ENCODE data around the gene ZFYVE28. TPM values are rescaled to one million over a fixed set of nuclear protein-coding genes. Genes with fewer than 3 reads are reported as not detected.
A peak's percentile ranks its signal among the peaks of the same experiment; 100 is the strongest.

Gene ZFYVE28
- total RNA-seq, 4 donors from 2014 or later = 44.8 to 110 (median 69.6) TPM

DNA sequence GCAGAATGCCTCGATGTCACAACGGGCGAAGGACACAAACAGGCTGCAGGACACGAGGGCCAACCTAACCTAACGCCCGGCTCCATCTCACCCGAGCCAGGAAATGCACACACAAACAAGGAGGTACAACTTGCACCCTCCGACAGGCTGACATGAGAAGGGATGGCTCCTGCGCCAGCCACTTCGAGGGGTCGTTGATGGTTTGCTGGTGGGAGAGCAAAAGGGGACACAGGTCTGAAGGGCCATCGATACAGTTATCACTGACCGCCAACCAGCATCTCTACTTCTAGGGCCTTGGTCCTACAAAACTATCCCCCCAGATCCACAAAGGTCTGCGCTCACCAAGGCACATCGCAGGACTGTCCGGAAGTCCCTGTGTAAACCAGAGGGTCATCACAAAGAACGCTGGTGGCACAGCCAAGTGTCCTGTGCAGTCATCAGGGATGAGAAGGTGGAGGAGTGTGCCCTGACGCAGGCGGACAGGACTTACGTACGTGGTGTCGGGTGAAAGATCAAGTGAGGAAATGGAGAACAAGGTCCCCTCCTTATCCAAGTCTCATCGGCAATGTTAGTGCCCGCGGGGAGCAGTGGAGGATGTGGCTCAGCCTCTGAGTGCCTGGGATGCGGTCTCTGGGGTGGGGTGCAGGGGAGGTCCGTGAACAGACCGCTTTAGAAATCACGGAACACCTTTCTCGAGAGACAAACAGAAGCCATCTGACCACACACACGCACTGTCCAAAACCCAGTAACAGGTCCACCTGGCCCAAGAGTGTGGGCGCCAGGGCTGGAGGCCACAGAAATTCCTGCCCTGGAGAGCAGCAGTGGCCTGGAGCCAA lies 163.6 kb downstream of the ZFYVE28 start:
- Histone ChIP-seq H3K36me3 (peaks cover 0 to 15% (median 4%) of the 10 kb centered on the region in 4 donors), H3K27me3 (no peaks in the 10 kb centered on the region), H3K4me3 (no peak overlapping the region), H3K27ac (peak overlapping the region; percentile 69 to 97 (median 83)), H3K4me1 (peaks cover 21 to 49% (median 46%) of the 10 kb centered on the region in 4 donors), H3K9me3 (no peaks in the 10 kb centered on the region)
- no peak for DNase-seq
- intact Hi-C loops (cut with DNase I; ENCODE audit: low total_unique reads) (no loop called here), in situ Hi-C loops (cut with MboI; ENCODE audit: low pct_ligation_motif_present in 1 of 4, low pct_unique_long_range_greater_than_20kb in 1 of 4, low sequenced_read_pairs in 3 of 4) (no loop called here)
- TF ChIP-seq EP300 (IDR thresholded peaks at IDR 0.05; ENCODE audit: low read depth) = no peak
- TF ChIP-seq, protein P1, sequence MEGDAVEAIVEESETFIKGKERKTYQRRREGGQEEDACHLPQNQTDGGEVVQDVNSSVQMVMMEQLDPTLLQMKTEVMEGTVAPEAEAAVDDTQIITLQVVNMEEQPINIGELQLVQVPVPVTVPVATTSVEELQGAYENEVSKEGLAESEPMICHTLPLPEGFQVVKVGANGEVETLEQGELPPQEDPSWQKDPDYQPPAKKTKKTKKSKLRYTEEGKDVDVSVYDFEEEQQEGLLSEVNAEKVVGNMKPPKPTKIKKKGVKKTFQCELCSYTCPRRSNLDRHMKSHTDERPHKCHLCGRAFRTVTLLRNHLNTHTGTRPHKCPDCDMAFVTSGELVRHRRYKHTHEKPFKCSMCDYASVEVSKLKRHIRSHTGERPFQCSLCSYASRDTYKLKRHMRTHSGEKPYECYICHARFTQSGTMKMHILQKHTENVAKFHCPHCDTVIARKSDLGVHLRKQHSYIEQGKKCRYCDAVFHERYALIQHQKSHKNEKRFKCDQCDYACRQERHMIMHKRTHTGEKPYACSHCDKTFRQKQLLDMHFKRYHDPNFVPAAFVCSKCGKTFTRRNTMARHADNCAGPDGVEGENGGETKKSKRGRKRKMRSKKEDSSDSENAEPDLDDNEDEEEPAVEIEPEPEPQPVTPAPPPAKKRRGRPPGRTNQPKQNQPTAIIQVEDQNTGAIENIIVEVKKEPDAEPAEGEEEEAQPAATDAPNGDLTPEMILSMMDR (IDR thresholded peaks at IDR 0.05) = no peak
- TF ChIP-seq POLR2A (IDR thresholded peaks at IDR 0.05) = no peak
- no peak for TF ChIP-seq POLR2AphosphoS5 (IDR thresholded peaks at IDR 0.05)
- 88 to 90% methylated on average over 15 to 32 of the region's 32 CpGs for WGBS, 2 donors (ENCODE audit: low coverage in 1 of 2)

DNA sequence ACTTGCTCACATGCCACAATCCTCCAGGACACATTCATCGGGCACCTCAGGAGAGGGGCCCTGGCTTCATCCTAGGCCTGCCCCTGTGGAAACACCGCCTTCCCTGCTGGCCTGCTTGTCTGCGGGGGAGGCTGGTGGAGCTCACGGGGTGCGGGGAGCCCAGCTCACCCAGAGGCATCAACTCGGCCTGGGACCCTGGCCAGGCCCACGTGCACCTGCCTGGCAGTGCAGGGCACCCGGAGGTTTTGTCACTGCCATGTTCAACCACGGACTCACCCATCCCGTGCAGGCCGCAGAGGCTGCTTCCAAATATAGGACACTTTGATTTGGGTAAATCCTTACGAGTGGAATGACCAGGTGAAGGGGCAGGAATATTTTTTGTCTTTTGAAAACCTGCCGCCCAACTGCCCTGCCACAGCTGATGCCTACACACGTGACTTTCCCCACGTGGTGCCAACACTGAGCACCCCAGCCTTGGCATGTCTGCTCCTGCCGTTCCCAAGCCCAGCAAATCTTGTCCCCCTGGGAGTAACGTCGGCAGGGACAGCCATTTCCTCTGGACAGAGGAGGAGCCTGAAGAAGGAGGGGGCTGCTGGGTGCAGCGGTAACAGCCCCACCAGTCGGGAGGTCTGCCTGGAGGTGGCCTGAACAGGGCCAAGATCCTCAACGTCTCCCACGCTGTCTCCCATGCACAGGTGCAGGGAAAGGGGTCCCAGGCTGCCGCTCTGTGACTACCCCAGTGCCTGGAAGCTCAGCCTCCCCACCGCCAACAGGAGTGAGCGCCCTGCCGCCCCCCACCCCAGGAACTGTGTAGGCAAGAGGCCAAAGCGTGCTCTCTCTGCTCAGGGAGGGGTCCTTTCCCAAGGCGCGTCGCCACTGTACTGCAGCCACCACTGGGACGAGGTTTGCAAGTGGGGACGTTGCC lies 165.0 kb downstream of the ZFYVE28 start:
- in situ Hi-C loops (cut with MboI; ENCODE audit: low pct_ligation_motif_present in 1 of 4, low pct_unique_long_range_greater_than_20kb in 1 of 4, low sequenced_read_pairs in 3 of 4) = no loop called here
- no peak for DNase-seq
- Histone ChIP-seq H3K4me3 (no peak overlapping the region), H3K36me3 (peaks cover 0 to 16% (median 7%) of the 10 kb centered on the region in 4 donors), H3K27me3 (no peaks in the 10 kb centered on the region), H3K9me3 (no peaks in the 10 kb centered on the region), H3K4me1 (peaks cover 14 to 35% (median 32%) of the 10 kb centered on the region in 4 donors), H3K27ac (no peak overlapping the region)
- 88% methylated on average over 28 of the region's 32 CpGs; no CpG with 5 or more reads in 1 of the 2 donors for WGBS, 2 donors (ENCODE audit: low coverage in 1 of 2)
- no peak for TF ChIP-seq POLR2AphosphoS5 (IDR thresholded peaks at IDR 0.05)
- TF ChIP-seq, protein P1 (IDR thresholded peaks at IDR 0.05) = no peak
- intact Hi-C loops (cut with DNase I; ENCODE audit: low total_unique reads) = no loop called here

DNA sequence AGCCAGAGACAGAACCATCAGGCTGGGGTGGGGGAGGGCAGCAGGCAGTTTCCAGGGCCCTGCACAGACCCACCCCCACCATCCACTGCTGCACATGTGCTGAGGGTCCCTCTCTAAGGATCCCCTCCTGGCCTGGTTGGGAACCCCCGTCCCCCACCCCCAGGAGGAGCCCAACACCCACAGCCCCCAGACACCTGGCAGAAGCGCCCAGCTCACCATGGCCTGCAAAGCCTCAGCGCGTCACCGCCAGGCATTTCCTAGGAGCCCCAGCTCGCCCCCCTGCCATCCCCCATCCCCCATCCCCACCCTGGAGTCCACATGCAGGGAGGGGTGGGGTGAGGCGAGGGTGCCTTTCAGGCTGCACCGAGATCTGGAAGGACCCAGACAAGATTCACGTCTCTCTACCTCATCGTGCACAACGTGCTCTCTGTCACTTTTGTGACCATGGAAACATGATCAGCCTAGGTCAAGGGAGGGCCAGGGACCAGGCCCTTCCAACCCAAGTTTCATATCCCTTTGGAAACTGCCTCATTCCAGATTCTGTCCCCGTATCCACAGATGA lies 165.8 kb downstream of the ZFYVE28 start:
- DNase-seq = no peak
- 97% methylated on average over 11 of the region's 12 CpGs; no CpG with 5 or more reads in 1 of the 2 donors for WGBS, 2 donors (ENCODE audit: low coverage in 1 of 2)
- intact Hi-C loops (cut with DNase I; ENCODE audit: low total_unique reads) = no loop called here

More for the DNA sequence above, 165.8 kb downstream of the ZFYVE28 start:
- Histone ChIP-seq H3K4me3 (no peak overlapping the region), H3K27me3 (no peaks in the 10 kb centered on the region), H3K36me3 (peaks cover 0 to 16% (median 7%) of the 10 kb centered on the region in 4 donors), H3K27ac (no peak overlapping the region), H3K9me3 (no peaks in the 10 kb centered on the region), H3K4me1 (peaks cover 14 to 27% (median 24%) of the 10 kb centered on the region in 4 donors)
- TF ChIP-seq, protein P1 (IDR thresholded peaks at IDR 0.05) = no peak
- TF ChIP-seq EP300 (IDR thresholded peaks at IDR 0.05; ENCODE audit: low read depth) (no peak), POLR2A (IDR thresholded peaks at IDR 0.05) (no peak), POLR2AphosphoS5 (IDR thresholded peaks at IDR 0.05) (no peak)
- in situ Hi-C loops (cut with MboI; ENCODE audit: low pct_ligation_motif_present in 1 of 4, low pct_unique_long_range_greater_than_20kb in 1 of 4, low sequenced_read_pairs in 3 of 4) = no loop called here
